Activated gamma-delta T cell treated with anti-CD3 and anti-CD28 coated beads, Interleukin-2, amount 50 U/mL, for 16 hours (primary cell): Measurements from ENCODE around the gene NPIPA7.
"Not testable (repeated sequence)": the region's sequence is repeated elsewhere in the genome, so short reads cannot be mapped to it uniquely, and the experiment has no call there.

Source experiments
- DNase-seq: peaks from one replicate; pipeline ENCODE4 v3.0.0-alpha.2; 2020; ENCODE audit warnings: low read depth

NPIPA7 gene

GRCh38 chr16:16378840-16379239 lies at the start of gene NPIPA7:
NPIPA7 (plus strand) TSS chr16:16379140; CDS start chr16:16379245, 105 bp downstream.
- not testable (repeated sequence) for DNase-seq

- not testable (repeated sequence) for DNase-seq
Measured at GRCh38 chr16:16331466-16331865, 47.5 kb upstream of the NPIPA7 start.

GRCh38 chr16:16357556-16357955 lies 21.4 kb upstream of the NPIPA7 start:
- not testable (repeated sequence) for DNase-seq

DNA sequence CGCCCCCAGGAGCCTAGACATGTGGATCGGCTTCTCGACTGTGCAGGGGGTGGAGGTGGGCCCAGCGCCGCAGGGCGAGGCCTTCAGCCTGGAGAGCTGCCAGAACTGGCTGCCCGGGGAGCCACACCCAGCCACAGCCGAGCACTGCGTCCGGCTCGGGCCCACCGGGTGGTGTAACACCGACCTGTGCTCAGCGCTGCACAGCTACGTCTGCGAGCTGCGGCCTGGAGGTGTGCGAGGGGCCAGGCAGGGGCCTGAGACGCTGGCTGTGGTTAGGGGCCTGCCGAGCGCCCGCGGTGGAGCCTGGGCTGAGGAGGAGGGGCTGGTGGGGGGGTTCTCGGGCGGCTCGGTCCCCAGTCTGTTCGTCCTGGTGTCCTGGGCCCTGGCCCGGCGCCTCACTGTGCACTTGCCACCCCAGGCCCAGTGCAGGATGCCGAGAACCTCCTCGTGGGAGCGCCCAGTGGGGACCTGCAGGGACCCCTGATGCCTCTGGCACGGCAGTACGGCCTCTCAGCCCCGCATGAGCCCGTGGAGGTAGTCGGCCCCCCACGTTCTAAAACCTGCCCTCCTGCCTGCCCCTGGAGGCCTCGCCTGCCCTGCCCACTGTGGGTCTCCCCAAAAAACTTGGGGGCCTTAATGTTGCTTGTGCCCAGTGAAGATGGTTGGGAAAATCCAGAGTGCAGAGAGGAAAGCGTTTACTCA lies 20.2 kb upstream of the NPIPA7 start:
- not testable (repeated sequence) for DNase-seq

GRCh38 chr16:16363595-16363994 lies 15.3 kb upstream of the NPIPA7 start:
- not testable (repeated sequence) for DNase-seq

GRCh38 chr16:16364100-16364499 lies 14.8 kb upstream of the NPIPA7 start:
- DNase-seq: not testable (repeated sequence)

- not testable (repeated sequence) for DNase-seq
Measured at GRCh38 chr16:16364701-16365100, 14.2 kb upstream of the NPIPA7 start.

- not testable (repeated sequence) for DNase-seq
Measured at GRCh38 chr16:16365319-16365718, 13.6 kb upstream of the NPIPA7 start.

DNA sequence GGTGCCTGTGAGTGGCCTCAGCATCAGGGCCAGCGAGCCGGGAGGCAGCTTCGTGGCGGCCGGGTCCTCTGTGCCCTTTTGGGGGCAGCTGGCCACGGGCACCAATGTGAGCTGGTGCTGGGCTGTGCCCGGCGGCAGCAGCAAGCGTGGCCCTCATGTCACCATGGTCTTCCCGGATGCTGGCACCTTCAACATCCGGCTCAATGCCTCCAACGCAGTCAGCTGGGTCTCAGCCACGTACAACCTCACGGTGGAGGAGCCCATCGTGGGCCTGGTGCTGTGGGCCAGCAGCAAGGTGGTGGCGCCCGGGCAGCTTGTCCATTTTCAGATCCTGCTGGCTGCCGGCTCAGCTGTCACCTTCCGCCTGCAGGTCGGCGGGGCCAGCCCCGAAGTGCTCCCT lies 13.1 kb upstream of the NPIPA7 start:
- DNase-seq: not testable (repeated sequence)

GRCh38 chr16:16366552-16367284 lies 12.2 kb upstream of the NPIPA7 start:
- not testable (repeated sequence) for DNase-seq

GRCh38 chr16:16367285-16367628 lies 11.7 kb upstream of the NPIPA7 start:
- DNase-seq: not testable (repeated sequence)

- not testable (repeated sequence) for DNase-seq
Measured at GRCh38 chr16:16369081-16369856, 9.7 kb upstream of the NPIPA7 start.

DNA sequence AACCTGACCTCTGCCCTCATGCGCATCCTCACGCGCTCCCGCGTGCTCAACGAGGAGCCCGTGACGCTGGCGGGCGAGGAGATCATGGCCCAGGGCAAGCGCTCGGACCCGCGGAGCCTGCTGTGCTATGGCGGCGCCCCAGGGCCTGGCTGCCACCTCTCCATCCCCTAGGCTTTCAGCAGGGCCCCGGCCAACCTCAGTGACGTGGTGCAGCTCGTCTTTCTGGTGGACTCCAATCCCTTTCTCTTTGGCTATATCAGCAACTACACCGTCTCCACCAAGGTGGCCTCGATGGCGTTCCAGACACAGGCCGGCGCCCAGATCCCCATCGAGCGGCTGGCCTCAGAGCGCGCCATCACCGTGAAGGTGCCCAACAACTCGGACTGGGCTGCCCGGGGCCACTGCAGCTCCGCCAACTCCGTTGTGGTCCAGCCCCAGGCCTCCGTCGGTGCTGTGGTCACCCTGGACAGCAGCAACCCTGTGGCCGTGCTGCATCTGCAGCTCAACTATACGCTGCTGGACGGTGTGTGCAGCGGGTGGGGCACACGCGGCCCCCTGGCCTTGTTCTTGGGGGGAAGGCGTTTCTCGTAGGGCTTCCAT lies 7.7 kb upstream of the NPIPA7 start:
- DNase-seq: not testable (repeated sequence)

GRCh38 chr16:16374192-16374591 lies 4.7 kb upstream of the NPIPA7 start:
- DNase-seq: not testable (repeated sequence)

- DNase-seq: not testable (repeated sequence)
Measured at GRCh38 chr16:16399685-16400084, 20.7 kb downstream of the NPIPA7 start.

- not testable (repeated sequence) for DNase-seq
Measured at GRCh38 chr16:16402333-16402732, 23.4 kb downstream of the NPIPA7 start.

DNA sequence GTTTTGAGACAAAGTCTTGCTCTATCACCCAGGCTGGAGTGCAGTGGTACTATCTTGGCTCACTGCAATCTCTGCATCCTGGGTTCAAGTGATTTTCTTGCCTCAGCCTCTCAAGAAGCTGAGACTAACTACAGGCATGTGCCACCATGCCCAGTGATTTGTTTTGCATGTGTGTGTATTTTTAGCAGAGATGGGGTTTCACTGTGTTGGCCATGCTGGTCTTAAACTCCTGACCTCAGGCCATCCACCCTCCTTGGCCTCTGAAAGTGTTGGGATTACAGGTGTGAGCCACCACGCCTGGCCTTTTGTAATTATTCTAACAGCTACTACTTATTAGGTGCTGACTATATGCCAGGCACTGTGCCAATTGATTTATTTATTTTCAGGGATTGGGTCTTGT lies 25.3 kb downstream of the NPIPA7 start:
- DNase-seq: not testable (repeated sequence)

DNA sequence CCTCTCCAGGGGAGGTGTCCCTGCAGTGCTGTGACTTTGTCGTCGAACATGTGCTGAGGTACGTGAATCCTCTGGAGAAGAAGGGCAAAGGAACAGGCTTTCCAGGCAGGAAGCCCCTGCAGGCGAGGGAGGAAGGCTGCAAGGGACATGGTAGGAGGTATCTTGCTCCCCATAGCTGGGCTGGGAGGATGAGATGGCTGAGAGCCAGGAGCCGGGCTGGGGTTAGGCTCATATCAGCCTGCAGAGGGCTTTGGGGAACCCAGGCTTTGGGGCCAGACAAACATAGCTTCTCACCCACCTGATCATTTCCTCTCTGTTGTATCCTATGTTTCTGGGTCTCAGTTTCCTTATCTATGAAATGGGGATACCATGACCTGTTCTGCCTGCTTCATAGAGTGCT lies 26.5 kb downstream of the NPIPA7 start:
- DNase-seq: not testable (repeated sequence)

GRCh38 chr16:16408430-16408829 lies 29.5 kb downstream of the NPIPA7 start:
- not testable (repeated sequence) for DNase-seq

GRCh38 chr16:16413773-16414172 lies 34.8 kb downstream of the NPIPA7 start:
- DNase-seq: not testable (repeated sequence)

DNA sequence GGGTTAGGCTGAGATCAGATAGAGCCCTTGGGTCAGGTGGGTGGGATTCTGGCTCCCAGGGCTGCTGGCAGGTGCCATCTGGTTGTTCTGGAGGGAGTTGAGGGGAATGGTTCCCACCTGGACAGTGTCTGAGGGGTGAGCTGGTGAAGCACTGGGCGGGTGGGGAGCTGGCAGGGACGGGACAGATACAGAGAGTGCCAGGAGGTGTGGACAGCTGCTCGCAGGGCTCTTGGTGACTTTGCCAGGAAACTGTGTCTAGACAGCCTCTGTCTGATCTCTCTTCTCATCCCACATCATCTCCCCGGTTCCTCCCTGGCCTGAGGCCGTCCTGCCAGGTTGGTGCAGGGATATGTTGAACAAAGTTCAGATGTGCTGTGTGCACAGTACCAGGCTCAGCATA lies 38.1 kb downstream of the NPIPA7 start:
- DNase-seq: not testable (repeated sequence)

DNA sequence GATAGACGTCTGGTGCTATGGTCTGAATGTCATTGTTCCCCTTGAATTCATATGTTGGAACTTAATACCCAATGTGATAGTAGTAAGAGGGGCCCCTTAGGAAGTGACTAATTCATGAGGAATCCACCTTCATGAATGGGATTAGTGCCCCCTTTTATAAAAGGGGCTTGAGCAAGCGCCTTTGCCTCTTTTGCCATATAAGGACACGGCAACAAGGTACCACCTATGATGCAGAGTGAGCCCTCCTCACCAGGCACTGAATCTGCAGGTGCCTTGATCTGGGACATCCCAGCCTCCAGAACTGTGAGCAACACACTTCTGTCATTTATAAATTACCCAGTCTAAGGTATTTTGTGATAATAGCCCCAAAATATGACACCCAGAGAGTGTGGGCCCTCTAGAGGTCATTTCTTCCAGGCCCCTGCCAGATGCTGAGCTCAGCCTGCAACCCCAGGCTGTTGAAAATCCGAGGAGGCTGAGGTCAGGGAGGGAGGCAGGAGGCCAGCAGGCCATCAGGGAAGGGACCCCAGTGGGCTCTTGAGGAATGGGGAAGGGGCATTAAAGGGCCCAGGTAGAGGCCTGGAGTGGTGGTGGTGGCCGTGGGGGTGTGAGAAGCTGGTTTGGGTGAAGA lies 39.1 kb downstream of the NPIPA7 start:
- DNase-seq: not testable (repeated sequence)
